Skin epidermis (tissue), 12 donors: ENCODE measurements around the gene CADPS.
A peak's percentile ranks its signal among the peaks of the same experiment; 100 is the strongest.

ENCODE experiments used
- H3K27ac ChIP-seq, 21 experiments: fragments of 200-600 bp; sonication (generic) in 11 of 21; one replicate each; pipeline ENCODE4 v1.5.0; 2020; ENCODE audit warnings: mild to moderate bottlenecking in 3 of 21, inconsistent platforms in 2 of 21, moderate library complexity in 2 of 21
- H3K4me3 ChIP-seq, 7 experiments: fragments of 200-600 bp; sonication (generic) in 2 of 7; one replicate each; pipeline ENCODE4 v1.5.0; 2020; ENCODE audit warnings: inconsistent platforms in 2 of 7, mild to moderate bottlenecking in 2 of 7, moderate library complexity in 1 of 7

Gene CADPS

DNA sequence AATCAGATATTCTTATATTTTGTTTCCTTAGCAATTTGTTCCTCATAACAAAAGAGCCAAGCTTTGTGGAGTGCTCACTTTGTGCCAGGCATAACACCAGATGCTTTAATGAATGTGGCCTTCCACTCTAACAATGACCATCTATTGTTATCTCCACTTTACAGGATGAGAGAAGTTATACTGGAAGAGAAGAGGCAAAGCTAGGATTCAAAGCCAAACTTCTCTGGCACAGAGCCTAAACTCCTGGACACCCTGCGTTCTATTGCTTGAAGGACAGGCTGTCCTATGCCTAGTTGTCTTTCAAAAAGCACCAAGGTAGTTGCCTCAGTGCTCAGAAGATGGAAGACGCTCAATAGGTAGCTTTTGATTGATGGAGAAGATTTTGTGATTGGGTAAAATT is 378.7 kb downstream of the CADPS start:
- Histone ChIP-seq H3K27ac (no peak overlapping the region), H3K4me3 (no peak overlapping the region)

GRCh38 chr3:62493109-62493801 is 382.0 kb downstream of the CADPS start:
- Histone ChIP-seq H3K27ac (no peak overlapping the region), H3K4me3 (no peak overlapping the region)

GRCh38 chr3:62482961-62483360 is 392.3 kb downstream of the CADPS start:
- Histone ChIP-seq H3K4me3 (no peak overlapping the region), H3K27ac (no peak overlapping the region)

GRCh38 chr3:62481962-62482361 is 393.3 kb downstream of the CADPS start:
- no peak overlapping the region for H3K27ac ChIP-seq
- no peak overlapping the region for H3K4me3 ChIP-seq

GRCh38 chr3:62480056-62480455 is 395.2 kb downstream of the CADPS start:
- no peak overlapping the region for H3K27ac ChIP-seq

DNA sequence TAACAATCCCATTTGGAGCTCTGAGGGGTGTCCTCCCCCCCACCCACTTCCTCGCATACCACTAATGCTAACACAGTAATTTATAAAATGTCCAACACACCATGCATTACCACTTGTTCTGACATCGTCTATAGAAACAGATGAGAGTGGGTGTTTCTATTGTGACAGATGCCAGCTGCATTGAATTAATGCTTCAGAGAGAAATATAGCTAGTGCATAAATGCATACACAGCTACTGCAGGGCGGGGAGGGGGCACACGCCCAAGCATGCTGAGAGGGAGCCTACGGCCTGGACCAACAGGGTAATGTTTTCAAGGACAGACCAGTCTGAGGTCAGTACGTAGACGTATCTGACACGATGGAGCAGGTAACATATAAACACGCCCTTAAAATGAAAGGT is 395.9 kb downstream of the CADPS start:
- no peak overlapping the region for H3K4me3 ChIP-seq

More at GRCh38 chr3:62480056-62480455, 395.2 kb downstream of the CADPS start:
- no peak overlapping the region for H3K4me3 ChIP-seq

GRCh38 chr3:62475306-62475705 is 399.9 kb downstream of the CADPS start:
- no peak overlapping the region for H3K27ac ChIP-seq
- no peak overlapping the region for H3K4me3 ChIP-seq

More for the DNA sequence above, 395.9 kb downstream of the CADPS start:
- no peak overlapping the region for H3K27ac ChIP-seq

DNA sequence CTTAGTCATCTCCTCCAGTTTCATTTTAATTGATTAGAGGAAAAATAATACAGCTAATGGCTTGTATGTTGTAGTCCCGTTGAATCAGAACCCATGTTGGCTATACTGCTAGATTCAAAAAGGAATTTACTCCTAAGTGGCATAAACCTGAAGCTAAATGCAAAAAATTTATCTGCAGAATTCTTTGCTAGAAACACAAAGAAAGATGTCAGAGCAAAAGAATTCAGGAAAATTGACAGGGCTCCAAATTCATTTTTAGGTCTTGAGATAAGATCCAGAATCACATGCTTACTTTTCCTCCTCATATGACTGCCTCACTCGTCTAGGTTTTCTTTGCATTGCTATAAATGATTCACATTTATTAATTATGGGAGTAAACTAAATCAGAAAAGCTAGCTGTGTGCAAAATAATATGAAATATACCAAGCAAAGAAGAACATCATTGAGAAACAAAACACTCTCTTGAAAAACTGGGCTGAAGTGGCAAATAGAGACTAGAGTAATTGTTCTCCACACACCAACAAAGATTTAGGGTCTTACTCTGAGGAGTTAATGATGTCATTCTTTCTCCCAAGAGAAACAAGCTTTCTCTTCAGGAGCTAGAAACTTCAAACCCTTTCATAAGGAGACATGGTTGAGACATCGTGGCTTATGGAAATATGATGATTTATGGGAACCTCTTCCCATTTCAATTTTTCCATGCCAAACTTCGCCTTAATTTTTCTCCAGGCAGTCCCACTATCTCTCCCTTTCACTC is 407.1 kb downstream of the CADPS start:
- H3K4me3 ChIP-seq: no peak overlapping the region
- H3K27ac ChIP-seq: no peak overlapping the region

- H3K4me3 ChIP-seq: no peak overlapping the region
- no peak overlapping the region for H3K27ac ChIP-seq
Measured at GRCh38 chr3:62462788-62463187, 412.4 kb downstream of the CADPS start.

DNA sequence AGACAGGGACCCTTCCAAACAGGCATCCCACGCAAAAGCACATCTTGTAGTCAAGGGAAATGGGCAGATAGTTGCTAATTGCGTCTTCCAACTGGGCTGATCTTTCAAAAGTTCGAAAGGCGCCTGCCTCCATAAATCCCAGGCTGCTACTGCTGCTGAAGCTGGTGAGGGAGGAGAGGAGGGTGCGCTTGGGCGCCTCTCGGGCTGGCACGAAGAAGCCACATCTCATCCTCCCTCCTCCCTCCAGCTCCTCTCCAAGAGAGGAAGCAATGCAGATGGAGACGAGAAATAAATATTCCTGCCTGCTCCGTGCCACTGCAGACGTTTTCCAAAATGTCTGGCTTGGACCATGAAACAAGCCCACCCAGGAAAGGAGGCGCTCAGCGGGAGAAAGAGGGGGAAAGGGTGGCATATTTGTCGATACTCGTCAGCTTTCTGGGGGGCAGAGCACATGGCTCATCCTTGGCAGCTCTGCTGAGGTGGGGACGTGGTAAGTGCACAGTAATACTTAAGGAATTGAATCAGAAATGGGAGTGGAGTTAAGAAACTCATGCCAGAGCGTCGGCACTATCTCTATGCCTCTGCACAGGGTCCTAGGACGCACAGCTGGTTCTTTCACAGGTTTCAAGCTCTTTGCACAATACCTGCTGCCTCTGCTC is 413.0 kb downstream of the CADPS start:
- Histone ChIP-seq H3K4me3 (no peak overlapping the region), H3K27ac (no peak overlapping the region)

GRCh38 chr3:62454916-62455315 is 420.3 kb downstream of the CADPS start:
- no peak overlapping the region for H3K4me3 ChIP-seq
- H3K27ac ChIP-seq: no peak overlapping the region

DNA sequence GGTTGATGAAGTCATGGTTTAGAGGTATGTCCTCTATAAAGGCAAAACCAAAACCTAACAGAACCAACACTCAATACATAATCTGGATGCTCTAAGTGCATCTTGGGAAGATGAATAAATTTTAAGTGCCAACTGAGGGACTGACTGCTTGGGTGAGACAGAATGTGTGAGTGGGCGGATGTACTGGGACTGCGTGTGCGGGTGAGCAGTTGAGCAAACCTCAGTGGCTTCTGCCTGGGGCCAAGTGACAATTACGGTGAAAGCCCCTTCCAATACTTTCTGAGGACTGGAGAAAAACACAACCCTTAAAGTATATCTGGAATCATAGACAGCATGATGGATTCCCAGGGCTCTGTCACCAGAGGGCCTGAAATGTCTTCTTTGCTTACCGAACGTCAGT is 421.8 kb downstream of the CADPS start:
- no peak overlapping the region for H3K27ac ChIP-seq
- no peak overlapping the region for H3K4me3 ChIP-seq

DNA sequence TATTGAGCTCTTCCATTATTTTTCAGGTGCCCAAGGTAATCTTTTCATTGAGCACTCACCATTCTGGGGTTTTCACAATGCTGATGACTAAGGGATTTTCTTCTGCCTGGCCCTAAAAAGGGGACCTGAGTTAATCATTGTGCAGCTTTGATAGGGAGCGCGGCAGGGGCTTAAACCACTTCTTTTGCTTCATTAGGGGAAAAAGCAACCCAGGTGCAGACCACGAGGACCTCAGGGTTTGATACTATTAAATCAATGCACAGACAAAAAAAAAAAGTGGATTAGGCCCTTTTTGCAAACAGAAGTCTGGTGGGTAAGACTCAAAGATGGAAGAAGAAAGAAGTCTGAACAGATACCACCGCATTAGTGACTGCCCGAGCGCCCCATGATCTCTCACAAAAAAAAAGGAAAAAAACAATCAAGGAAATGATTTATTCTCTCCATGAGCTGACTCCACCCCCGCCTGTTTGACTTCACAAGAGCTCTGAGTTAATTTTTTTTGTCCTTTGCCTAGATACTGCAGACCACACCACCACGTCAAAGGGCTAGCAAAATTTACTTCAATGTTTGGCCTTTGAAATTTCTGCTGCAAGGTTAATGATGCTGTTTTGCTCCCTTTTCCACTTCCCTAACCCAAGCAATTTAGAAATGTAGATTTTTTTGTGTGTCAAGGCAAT is 423.9 kb downstream of the CADPS start:
- Histone ChIP-seq H3K27ac (no peak overlapping the region), H3K4me3 (no peak overlapping the region)

- H3K4me3 ChIP-seq: no peak overlapping the region
Measured at GRCh38 chr3:62446337-62446940, 428.8 kb downstream of the CADPS start.

DNA sequence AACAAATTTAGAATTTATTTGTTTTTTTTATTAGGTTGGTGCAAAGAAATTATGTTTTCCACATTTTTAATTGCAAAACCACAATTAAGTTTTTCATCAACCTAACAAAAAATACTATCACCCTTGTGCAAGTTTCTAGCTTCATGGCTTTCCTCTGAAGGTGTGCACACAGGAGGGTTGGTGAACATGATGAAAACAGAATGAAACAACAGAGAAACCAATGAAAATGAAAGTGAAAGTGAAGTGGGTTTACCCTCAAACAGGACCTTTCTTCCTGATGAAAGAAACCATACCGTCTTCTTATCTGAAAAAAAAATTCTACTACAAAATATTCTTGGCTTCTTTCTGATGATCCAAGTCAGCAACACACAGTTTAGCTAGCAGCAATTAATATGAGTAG is 429.9 kb downstream of the CADPS start:
- H3K27ac ChIP-seq: no peak overlapping the region
- H3K4me3 ChIP-seq: peak overlapping the region in 1 of 7 experiments; percentile 2

More at GRCh38 chr3:62446337-62446940, 428.8 kb downstream of the CADPS start:
- no peak overlapping the region for H3K27ac ChIP-seq

GRCh38 chr3:62439978-62440377 is 435.2 kb downstream of the CADPS start:
- H3K27ac ChIP-seq: no peak overlapping the region
- no peak overlapping the region for H3K4me3 ChIP-seq

DNA sequence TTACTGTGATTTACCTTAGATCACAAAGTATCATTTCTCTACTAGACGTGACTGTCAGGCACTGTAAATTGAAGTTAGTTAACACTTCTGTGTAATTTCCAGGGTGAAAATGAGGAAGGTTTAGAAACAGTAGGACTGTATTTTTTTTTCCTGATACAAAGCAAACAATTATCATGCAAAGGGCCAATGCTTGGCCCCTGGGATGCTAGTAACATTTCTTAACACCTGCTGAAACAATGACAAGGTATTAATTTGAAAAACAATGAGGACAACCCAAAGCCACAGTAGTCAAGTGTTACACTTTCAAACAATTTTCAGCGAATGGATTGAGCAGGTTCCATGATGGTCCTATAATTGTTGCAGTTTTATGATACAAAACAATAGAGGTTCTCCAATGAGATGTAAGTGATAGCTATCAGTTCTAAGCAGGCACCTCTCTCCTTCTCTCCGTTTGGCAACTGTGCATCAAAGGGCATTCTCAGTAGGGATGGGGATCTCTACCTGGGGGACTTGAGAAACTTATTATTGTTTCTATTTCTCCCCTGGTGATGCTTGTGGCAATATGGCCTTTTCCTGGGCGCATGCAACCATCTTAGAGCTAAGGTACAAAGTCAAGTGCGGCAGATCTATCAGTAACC is 435.9 kb downstream of the CADPS start:
- Histone ChIP-seq H3K27ac (no peak overlapping the region), H3K4me3 (no peak overlapping the region)

DNA sequence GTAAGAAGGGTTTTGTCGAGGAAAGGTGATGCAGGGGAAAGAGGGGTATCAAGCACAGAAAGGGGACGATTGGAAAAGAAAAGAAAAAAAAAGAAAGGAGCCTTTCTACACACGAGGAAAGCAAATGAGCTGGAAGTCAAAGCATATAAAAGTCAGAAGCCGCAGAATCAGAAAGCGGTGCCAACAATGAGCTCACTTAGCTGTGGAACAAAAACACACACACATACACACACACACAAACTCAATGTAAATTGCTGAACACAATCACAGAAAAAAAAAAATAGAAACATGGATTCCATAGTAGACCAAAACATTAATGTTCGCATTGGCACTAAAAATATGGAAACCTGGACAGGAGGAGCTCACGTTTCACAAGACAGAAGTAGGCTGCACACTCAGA is 438.4 kb downstream of the CADPS start:
- H3K27ac ChIP-seq: no peak overlapping the region
- no peak overlapping the region for H3K4me3 ChIP-seq

GRCh38 chr3:62433396-62433795 is 441.8 kb downstream of the CADPS start:
- H3K4me3 ChIP-seq: no peak overlapping the region
- H3K27ac ChIP-seq: no peak overlapping the region
